ENCODE results near the gene WSCD2. TPM values are rescaled to one million over a fixed set of nuclear protein-coding genes. Genes with fewer than 3 reads are reported as not detected.

WSCD2 gene
- total RNA-seq, 1 donor from 2014 or later = not detected

GRCh38 chr12:108260039-108260438 is 131.0 kb downstream of the WSCD2 start:
- no peak overlapping the region for H3K4me3 ChIP-seq (ENCODE audit: low read depth, low read length)
- no peak for TF ChIP-seq CTCF (conservative IDR thresholded peaks at IDR 0.05; ENCODE audit: low read depth, low read length)
- no peak for DNase-seq (ENCODE audit: low read depth)

GRCh38 chr12:108260969-108261368 is 131.9 kb downstream of the WSCD2 start:
- TF ChIP-seq CTCF (conservative IDR thresholded peaks at IDR 0.05; ENCODE audit: low read depth, low read length) = no peak
- no peak overlapping the region for H3K4me3 ChIP-seq (ENCODE audit: low read depth, low read length)
- no peak for DNase-seq (ENCODE audit: low read depth)

- DNase-seq (ENCODE audit: low read depth) = no peak
- no peak for TF ChIP-seq CTCF (conservative IDR thresholded peaks at IDR 0.05; ENCODE audit: low read depth, low read length)
- H3K4me3 ChIP-seq (ENCODE audit: low read depth, low read length) = no peak overlapping the region
These were observed 136.4 kb downstream of the WSCD2 start for GRCh38 chr12:108265505-108265904.

GRCh38 chr12:108266131-108266530 is 137.0 kb downstream of the WSCD2 start:
- H3K4me3 ChIP-seq (ENCODE audit: low read depth, low read length) = no peak overlapping the region
- DNase-seq (ENCODE audit: low read depth) = no peak
- TF ChIP-seq CTCF (conservative IDR thresholded peaks at IDR 0.05; ENCODE audit: low read depth, low read length) = no peak

- H3K4me3 ChIP-seq (ENCODE audit: low read depth, low read length) = no peak overlapping the region
- no peak for DNase-seq (ENCODE audit: low read depth)
- no peak for TF ChIP-seq CTCF (conservative IDR thresholded peaks at IDR 0.05; ENCODE audit: low read depth, low read length)
These were observed 138.4 kb downstream of the WSCD2 start for GRCh38 chr12:108267450-108267849.

- no peak overlapping the region for H3K4me3 ChIP-seq (ENCODE audit: low read depth, low read length)
- DNase-seq (ENCODE audit: low read depth) = no peak
- TF ChIP-seq CTCF (conservative IDR thresholded peaks at IDR 0.05; ENCODE audit: low read depth, low read length) = no peak
These were observed 139.3 kb downstream of the WSCD2 start for GRCh38 chr12:108268397-108268796.

GRCh38 chr12:108269224-108269623 is 140.1 kb downstream of the WSCD2 start:
- H3K4me3 ChIP-seq (ENCODE audit: low read depth, low read length) = no peak overlapping the region
- no peak for DNase-seq (ENCODE audit: low read depth)
- TF ChIP-seq CTCF (conservative IDR thresholded peaks at IDR 0.05; ENCODE audit: low read depth, low read length) = no peak

Measured in epithelial cell of proximal tubule (primary cell).